ENCODE data around the gene SENP3.

Gene SENP3

GRCh38 chr17:7561028-7561575 is 617 bp upstream of the SENP3 start (continued):
- peak; percentile 7; the same call in 1 of the 2 replicates for TF ChIP-seq ZBTB11 (tag by site-specific recombination; conservative IDR thresholded peaks at IDR 0.05; ENCODE audit: low read depth)
- peak; percentile 12; the same call in 1 of the 2 replicates for TF ChIP-seq KLF7 (tag by site-specific recombination; IDR thresholded peaks at IDR 0.05; ENCODE audit: borderline replicate concordance)
- TF ChIP-seq BCL11A (tag by site-specific recombination; IDR thresholded peaks at IDR 0.05; ENCODE audit: low read depth), result peak; percentile 68; the same call in 1 of the 2 replicates
- peak; percentile 81 for TF ChIP-seq KLF8 (tag by site-specific recombination; IDR thresholded peaks at IDR 0.05)
- peak; percentile 54; the same call in 1 of the 2 replicates for TF ChIP-seq GLIS2 (tag by site-specific recombination; IDR thresholded peaks at IDR 0.05)
- TF ChIP-seq HIC1 (tag by site-specific recombination; IDR thresholded peaks at IDR 0.05), result peak; percentile 86
- peak; percentile 39 for TF ChIP-seq GLIS1 (tag by site-specific recombination; IDR thresholded peaks at IDR 0.05)
- peak; percentile 21; the same call in 1 of the 2 replicates for TF ChIP-seq SP3 (tag by site-specific recombination; IDR thresholded peaks at IDR 0.05)
- TF ChIP-seq ZNF660 (tag by site-specific recombination; IDR thresholded peaks at IDR 0.05), result peak; percentile 63; the same call in 1 of the 2 replicates
- peak; percentile 55; the same call in 1 of the 2 replicates for TF ChIP-seq ZNF629 (tag by site-specific recombination; IDR thresholded peaks at IDR 0.05)
- peak; percentile 65 for TF ChIP-seq ZBTB8A (tag by site-specific recombination; IDR thresholded peaks at IDR 0.05)
- TF ChIP-seq ZEB2 (tag by site-specific recombination; IDR thresholded peaks at IDR 0.05), result peak; percentile 71; the same call in 1 of the 2 replicates
- TF ChIP-seq ZNF223 (tag by site-specific recombination; IDR thresholded peaks at IDR 0.05), result peak; percentile 44; the same call in 1 of the 2 replicates
- peak; percentile 73; the same call in 1 of the 2 replicates for TF ChIP-seq ZSCAN30 (tag by site-specific recombination; IDR thresholded peaks at IDR 0.05)
- no peak for TF ChIP-seq ZNF521 (tag by site-specific recombination; IDR thresholded peaks at IDR 0.05)
- TF ChIP-seq BCL11B (tag by site-specific recombination; IDR thresholded peaks at IDR 0.05; ENCODE audit: low read depth), result peak; percentile 45
- TF ChIP-seq ZSCAN5A (tag by site-specific recombination; IDR thresholded peaks at IDR 0.05), result no peak
- TF ChIP-seq KLF17 (tag by site-specific recombination; IDR thresholded peaks at IDR 0.05), result no peak
- peak; percentile 38; the same call in 1 of the 2 replicates for TF ChIP-seq IKZF3 (tag by site-specific recombination; IDR thresholded peaks at IDR 0.05)
- TF ChIP-seq ZNF335 (tag by site-specific recombination; conservative IDR thresholded peaks at IDR 0.05), result peak; percentile 48
- TF ChIP-seq KLF16 (tag by site-specific recombination; IDR thresholded peaks at IDR 0.05), result peak; percentile 49; the same call in 1 of the 2 replicates
- TF ChIP-seq ZNF211 (tag by site-specific recombination; IDR thresholded peaks at IDR 0.05; ENCODE audit: low read depth), result no peak
- peak; percentile 60; the same call in 1 of the 2 replicates for TF ChIP-seq ZBTB10 (tag by site-specific recombination; IDR thresholded peaks at IDR 0.05)
- peak; percentile 93 for TF ChIP-seq ZNF654 (tag by site-specific recombination; IDR thresholded peaks at IDR 0.05; ENCODE audit: low read depth)
- TF ChIP-seq WT1 (tag by site-specific recombination; IDR thresholded peaks at IDR 0.05), result no peak

All from HEK293 (cell line).